ENCODE data around the gene C16orf87.

Gene C16orf87

DNA sequence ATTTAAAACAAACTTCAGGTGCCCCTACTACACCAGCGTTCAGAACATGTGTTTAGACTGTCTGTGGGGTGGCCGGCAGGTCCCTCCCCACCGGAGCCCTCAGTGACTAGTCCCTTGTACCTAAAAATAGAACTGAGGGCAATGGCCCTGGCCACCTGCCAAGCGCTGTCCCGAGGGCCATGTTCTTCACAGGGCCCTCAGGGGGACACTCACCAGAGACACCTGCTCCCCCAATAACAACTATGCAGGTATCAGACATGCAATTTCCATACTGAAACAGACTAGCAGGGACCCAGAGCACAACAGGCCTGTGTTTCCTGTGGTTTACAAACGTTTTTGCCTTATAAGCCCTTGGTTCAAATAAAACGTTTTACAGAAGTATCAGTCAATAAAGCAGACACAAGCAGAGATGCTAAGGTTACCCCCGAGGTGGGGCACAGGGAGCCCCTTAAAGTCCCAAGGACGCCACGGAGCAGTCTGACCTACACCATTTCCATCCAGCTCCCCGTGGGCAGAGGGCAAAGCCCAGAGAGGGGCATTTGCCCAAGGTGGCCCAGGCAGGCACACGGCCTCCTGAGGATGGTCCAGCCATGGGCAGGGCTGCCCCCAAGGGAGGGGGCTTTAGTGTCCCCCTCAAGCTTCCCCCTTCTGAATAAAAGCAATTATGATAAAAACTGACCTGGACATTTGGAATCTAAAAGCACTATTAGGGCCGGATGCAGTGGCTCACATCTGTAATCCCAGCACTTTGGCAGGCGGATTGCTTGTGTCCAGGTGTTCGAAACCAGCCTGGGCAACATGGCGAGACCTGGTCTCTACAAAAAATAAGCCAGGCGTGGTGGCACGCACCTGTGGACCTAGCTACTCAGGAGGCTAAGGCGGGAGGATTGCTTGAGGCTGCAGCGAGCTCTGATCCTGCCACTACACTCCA, 81.9 kb downstream of the C16orf87 start:
- DNase-seq (ENCODE audit: low read depth), result peak; percentile 77
- no peak overlapping the region for H3K4me3 ChIP-seq (ENCODE audit: low read depth, low read length)
- TF ChIP-seq CTCF (IDR thresholded peaks at IDR 0.05; ENCODE audit: insufficient read depth, low read depth, low read length, missing control alignments), result no peak

DNA sequence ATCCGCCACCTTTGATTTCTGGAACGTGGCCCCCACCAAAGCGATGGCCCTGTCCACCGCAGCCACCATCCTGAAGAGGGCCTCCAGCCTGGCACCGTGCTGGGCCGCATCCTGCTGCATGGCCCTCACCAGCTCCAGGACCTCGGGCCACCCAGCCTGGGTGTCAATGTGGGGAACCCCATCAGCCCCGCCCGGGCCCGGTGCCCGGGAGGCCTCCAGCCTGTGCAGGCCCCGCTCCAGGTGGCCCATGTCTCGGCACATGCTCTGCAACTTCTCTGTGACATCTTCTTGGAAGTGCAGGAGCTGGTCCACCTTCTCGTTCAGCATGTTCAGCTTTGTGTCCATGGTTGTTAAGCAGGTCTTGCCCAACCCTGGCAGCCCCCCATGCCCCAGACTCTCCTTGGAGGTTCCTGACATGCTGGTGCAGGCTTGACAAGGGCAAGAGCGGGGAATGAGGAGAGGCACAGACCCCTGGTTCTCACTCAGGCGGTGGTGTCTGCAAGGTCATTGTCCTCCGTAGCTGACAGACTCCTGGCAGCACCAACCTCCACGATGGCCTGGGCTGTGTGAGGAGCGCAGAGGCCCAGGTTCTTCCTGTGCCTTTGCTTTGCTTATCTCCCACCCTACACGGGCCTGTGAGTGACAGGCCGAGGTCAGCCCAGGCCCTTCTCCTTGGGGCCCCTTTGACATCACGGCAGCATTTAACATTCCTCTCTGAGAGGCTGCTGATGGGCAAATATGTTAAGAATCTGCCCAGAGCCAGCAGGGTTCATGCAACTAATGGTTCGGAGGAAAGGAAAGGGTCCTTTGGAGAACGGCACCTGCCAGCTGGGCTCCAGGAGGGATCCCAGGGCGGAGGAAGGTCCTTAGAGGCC, 83.0 kb downstream of the C16orf87 start, which contains the start of gene MYLK3:
TSS of gene MYLK3 (minus strand) at position 568 of the 875 bp plus-strand sequence. CDS start at position 417, 151 bp downstream.
- no peak within 1 kb of the TSS for H3K4me3 ChIP-seq (ENCODE audit: low read depth, low read length)
- no peak for DNase-seq (ENCODE audit: low read depth)
- TF ChIP-seq CTCF (IDR thresholded peaks at IDR 0.05; ENCODE audit: insufficient read depth, low read depth, low read length, missing control alignments), result no peak

- no peak for DNase-seq (ENCODE audit: low read depth)
- no peak overlapping the region for H3K4me3 ChIP-seq (ENCODE audit: low read depth, low read length)
- TF ChIP-seq CTCF (IDR thresholded peaks at IDR 0.05; ENCODE audit: insufficient read depth, low read depth, low read length, missing control alignments), result no peak
Measured at GRCh38 chr16:46746821-46747776, 83.9 kb downstream of the C16orf87 start.
